ENCODE measurements around the gene MRPL18.
A peak's percentile ranks its signal among the peaks of the same experiment; 100 is the strongest.

MRPL18 gene

GRCh38 chr6:159754401-159754800, 35.9 kb upstream of the MRPL18 start:
- no peak for TF ChIP-seq CTCF (IDR thresholded peaks at IDR 0.05; ENCODE audit: control insufficient read depth, extremely low read depth, insufficient read depth)
- no peak overlapping the region for H3K4me3 ChIP-seq (ENCODE audit: low read depth, low read length)
- DNase-seq (ENCODE audit: low read depth), result no peak

- TF ChIP-seq CTCF (IDR thresholded peaks at IDR 0.05; ENCODE audit: control insufficient read depth, extremely low read depth, insufficient read depth), result no peak
- no peak overlapping the region for H3K4me3 ChIP-seq (ENCODE audit: low read depth, low read length)
- no peak for DNase-seq (ENCODE audit: low read depth)
Measured at GRCh38 chr6:159754959-159755914, 35.0 kb upstream of the MRPL18 start.

- DNase-seq (ENCODE audit: low read depth), result no peak
- H3K4me3 ChIP-seq (ENCODE audit: low read depth, low read length), result no peak overlapping the region
- no peak for TF ChIP-seq CTCF (IDR thresholded peaks at IDR 0.05; ENCODE audit: control insufficient read depth, extremely low read depth, insufficient read depth)
Measured at GRCh38 chr6:159756508-159756907, 33.8 kb upstream of the MRPL18 start.

GRCh38 chr6:159758031-159759001, 32.0 kb upstream of the MRPL18 start:
- DNase-seq (ENCODE audit: low read depth), result no peak
- TF ChIP-seq CTCF (IDR thresholded peaks at IDR 0.05; ENCODE audit: control insufficient read depth, extremely low read depth, insufficient read depth), result no peak
- H3K4me3 ChIP-seq (ENCODE audit: low read depth, low read length), result no peak overlapping the region

- no peak for DNase-seq (ENCODE audit: low read depth)
- no peak overlapping the region for H3K4me3 ChIP-seq (ENCODE audit: low read depth, low read length)
- no peak for TF ChIP-seq CTCF (IDR thresholded peaks at IDR 0.05; ENCODE audit: control insufficient read depth, extremely low read depth, insufficient read depth)
Measured at GRCh38 chr6:159759645-159760044, 30.6 kb upstream of the MRPL18 start.

GRCh38 chr6:159760602-159761057, 29.6 kb upstream of the MRPL18 start:
- DNase-seq (ENCODE audit: low read depth), result no peak
- no peak for TF ChIP-seq CTCF (IDR thresholded peaks at IDR 0.05; ENCODE audit: control insufficient read depth, extremely low read depth, insufficient read depth)
- peak overlapping the region; percentile 73 for H3K4me3 ChIP-seq (ENCODE audit: low read depth, low read length)

Measured in LNCaP clone FGC (cell line).